ENCODE measurements around the gene SLFN12. TPM values are rescaled to one million over a fixed set of nuclear protein-coding genes. Genes with fewer than 3 reads are reported as not detected.
"Not testable (repeated sequence)": the region's sequence is repeated elsewhere in the genome, so short reads cannot be mapped to it uniquely, and the experiment has no call there.

Gene SLFN12
- total RNA-seq, 2 donors from 2014 or later = 4.9 to 6.0 TPM

- no peaks in the 10 kb centered on the region for H3K27me3 ChIP-seq
- intact Hi-C loops (cut with DNase I) = no loop called here
- H3K9me3 ChIP-seq = no peaks in the 10 kb centered on the region
- no peaks in the 10 kb centered on the region for H3K36me3 ChIP-seq (replicated peaks in 1 of 2; ENCODE audit: insufficient read depth in 1 of 2, low read depth in 2 of 2)
- TF ChIP-seq CTCF (IDR thresholded peaks at IDR 0.05) (no peak), POLR2A (IDR thresholded peaks at IDR 0.05) (no peak)
- ATAC-seq (no peak), DNase-seq (no peak)
- WGBS, 2 donors = 85 to 92% methylated on average over 2 of the region's 2 CpGs
- H3K4me1 ChIP-seq = no peaks in the 10 kb centered on the region
- no peak overlapping the region for H3K27ac ChIP-seq
- no peak overlapping the region for H3K4me3 ChIP-seq
These were observed 15.6 kb downstream of the SLFN12 start for GRCh38 chr17:35416659-35417058.

GRCh38 chr17:35414707-35415106 is 17.6 kb downstream of the SLFN12 start:
- ATAC-seq; intact Hi-C loops (cut with DNase I); DNase-seq; H3K4me3 ChIP-seq; H3K27ac ChIP-seq; H3K9me3 ChIP-seq; H3K4me1 ChIP-seq; H3K27me3 ChIP-seq; H3K36me3 ChIP-seq (replicated peaks in 1 of 2; ENCODE audit: insufficient read depth in 1 of 2, low read depth in 2 of 2): not testable (repeated sequence)
- WGBS, 2 donors = 80 to 83% methylated on average over 2 of the region's 2 CpGs

GRCh38 chr17:35414247-35414646 is 18.1 kb downstream of the SLFN12 start:
- Histone ChIP-seq H3K27ac (no peak overlapping the region), H3K4me3 (no peak overlapping the region), H3K4me1 (no peaks in the 10 kb centered on the region), H3K27me3 (no peaks in the 10 kb centered on the region), H3K9me3 (no peaks in the 10 kb centered on the region), H3K36me3 (replicated peaks in 1 of 2; ENCODE audit: insufficient read depth in 1 of 2, low read depth in 2 of 2) (no peaks in the 10 kb centered on the region)
- intact Hi-C loops (cut with DNase I) = no loop called here
- no peak for TF ChIP-seq CTCF (IDR thresholded peaks at IDR 0.05)
- no peak for TF ChIP-seq POLR2A (IDR thresholded peaks at IDR 0.05)
- 85 to 91% methylated on average over 1 of the region's 1 CpG for WGBS, 2 donors
- ATAC-seq (no peak), DNase-seq (no peak)

GRCh38 chr17:35407531-35407930 is 24.8 kb downstream of the SLFN12 start:
- ATAC-seq = no peak
- Histone ChIP-seq H3K27ac (no peak overlapping the region), H3K4me1 (no peaks in the 10 kb centered on the region), H3K36me3 (replicated peaks in 1 of 2; ENCODE audit: insufficient read depth in 1 of 2, low read depth in 2 of 2) (no peaks in the 10 kb centered on the region), H3K27me3 (no peaks in the 10 kb centered on the region), H3K9me3 (no peaks in the 10 kb centered on the region), H3K4me3 (no peak overlapping the region)
- intact Hi-C loops (cut with DNase I) = no loop called here
- DNase-seq = no peak
- WGBS, 2 donors = 83 to 95% methylated on average over 25 to 26 of the region's 26 CpGs
- no peak for TF ChIP-seq POLR2A (IDR thresholded peaks at IDR 0.05)
- no peak for TF ChIP-seq CTCF (IDR thresholded peaks at IDR 0.05)

GRCh38 chr17:35406568-35406967 is 25.7 kb downstream of the SLFN12 start:
- no peak overlapping the region for H3K4me3 ChIP-seq
- H3K36me3 ChIP-seq (replicated peaks in 1 of 2; ENCODE audit: insufficient read depth in 1 of 2, low read depth in 2 of 2) = no peaks in the 10 kb centered on the region
- no peak for ATAC-seq
- no peak for TF ChIP-seq POLR2A (IDR thresholded peaks at IDR 0.05)
- TF ChIP-seq CTCF (IDR thresholded peaks at IDR 0.05) = no peak
- 59 to 61% methylated on average over 1 of the region's 1 CpG for WGBS, 2 donors
- intact Hi-C loops (cut with DNase I) = no loop called here
- H3K27me3 ChIP-seq = no peaks in the 10 kb centered on the region
- H3K9me3 ChIP-seq = no peaks in the 10 kb centered on the region
- no peaks in the 10 kb centered on the region for H3K4me1 ChIP-seq
- DNase-seq = no peak
- H3K27ac ChIP-seq = no peak overlapping the region
